IMR-90 (cell line): Measurements from ENCODE around the gene TNRC6C. TPM values are rescaled to one million over a fixed set of nuclear protein-coding genes. Genes with fewer than 3 reads are reported as not detected.

Experiments
- ATAC-seq: fragments of 200-7000 bp; cut with Tn5 transposase; 2 replicates; pipeline ENCODE4 v1.9.1; 2020; ENCODE audit warnings: low read depth, mild to moderate bottlenecking, moderate library complexity
- BruUV-seq: library from RNA; stranded (reverse); fragments of 400-500 nt; replicated peaks from 2 replicates; lab custom pipeline; 2021; lab: Mats Ljungman, UMichigan
- CTCF ChIA-PET: fragments of 300-600 bp; formaldehyde crosslinking; extraction: SDS; loops from one replicate; lab custom pipeline; 2021; ENCODE audit warnings: antibody characterized with exemption; lab: Yijun Ruan, JAX
- POLR2A ChIA-PET: fragments of 300-600 bp; sonication (Branson Sonifier 250); formaldehyde crosslinking; loops from one replicate; lab custom pipeline; 2022; ENCODE audit warnings: antibody characterized with exemption; ENCODE audit not compliant: unreplicated experiment; lab: Charles Lee
- DNase-seq: peaks from one replicate; pipeline ENCODE4 v3.0.0; 2013
- H2AFZ ChIP-seq: replicated peaks from 2 replicates; pipeline ENCODE3; 2013; ENCODE audit warnings: low read length, mild to moderate bottlenecking; ENCODE audit not compliant: poor library complexity
- H2AK5ac ChIP-seq: 2 replicates; pipeline ENCODE4 v1.6.1; 2013; ENCODE audit warnings: low read depth, low read length, inconsistent platforms
- H2AK9ac ChIP-seq: replicated peaks from 2 replicates; pipeline ENCODE3; 2013; ENCODE audit warnings: mild to moderate bottlenecking, low read depth, low read length, moderate library complexity; ENCODE audit not compliant: poor library complexity
- H2BK120ac ChIP-seq: 2 replicates; pipeline ENCODE4 v1.6.1; 2013; ENCODE audit warnings: low read depth, low read length, inconsistent platforms
- H2BK15ac ChIP-seq: 3 replicates; pipeline ENCODE4 v1.6.1; 2013; ENCODE audit warnings: low read depth, low read length, inconsistent platforms
- H2BK20ac ChIP-seq: 2 replicates; pipeline ENCODE4 v1.6.1; 2013; ENCODE audit warnings: low read depth, mild to moderate bottlenecking, inconsistent platforms, low read length, moderate library complexity
- H2BK5ac ChIP-seq: 2 replicates; pipeline ENCODE4 v1.6.1; 2013; ENCODE audit warnings: mild to moderate bottlenecking, low read depth, low read length, inconsistent platforms; ENCODE audit not compliant: poor library complexity, severe bottlenecking
- H3K14ac ChIP-seq: replicated peaks from 2 replicates; pipeline ENCODE4 v1.6.1; 2013; ENCODE audit warnings: low read depth, low read length, inconsistent platforms
- H3K18ac ChIP-seq: 2 replicates; pipeline ENCODE4 v1.6.1; 2013; ENCODE audit warnings: low read depth, low read length, control low read depth
- H3K23ac ChIP-seq: 2 replicates; pipeline ENCODE4 v1.6.1; 2013; ENCODE audit warnings: low read depth, low read length, inconsistent platforms
- H3K27ac ChIP-seq: 2 replicates; pipeline ENCODE4 v1.5.1; 2013; ENCODE audit warnings: mild to moderate bottlenecking, control low read depth, low read length; ENCODE audit not compliant: insufficient read depth
- H3K27me3 ChIP-seq: 2 replicates; pipeline ENCODE4 v1.6.1; 2013; ENCODE audit warnings: low read length; ENCODE audit not compliant: control insufficient read depth, insufficient read depth
- H3K36me3 ChIP-seq: 2 replicates; pipeline ENCODE4 v1.6.1; 2013; ENCODE audit warnings: low read length, mixed read lengths; ENCODE audit not compliant: control insufficient read depth, insufficient read depth
- H3K4ac ChIP-seq: 2 replicates; pipeline ENCODE4 v1.6.1; 2013; ENCODE audit warnings: low read depth, low read length, inconsistent platforms
- H3K4me1 ChIP-seq: 2 replicates; pipeline ENCODE4 v1.6.1; 2013; ENCODE audit warnings: low read length, mixed read lengths; ENCODE audit not compliant: control insufficient read depth, insufficient read depth
- H3K4me2 ChIP-seq: 2 replicates; pipeline ENCODE4 v1.6.1; 2013; ENCODE audit warnings: low read depth, mild to moderate bottlenecking, control low read depth, low read length, moderate library complexity
- H3K4me3 ChIP-seq: 2 replicates; pipeline ENCODE4 v1.5.1; 2013; ENCODE audit warnings: low read depth, mild to moderate bottlenecking, control low read depth, low read length, moderate library complexity; ENCODE audit not compliant: insufficient read depth
- H3K56ac ChIP-seq: 2 replicates; pipeline ENCODE4 v1.6.1; 2013; ENCODE audit warnings: low read length, inconsistent platforms; ENCODE audit not compliant: insufficient read depth; ENCODE audit errors: extremely low read depth
- H3K79me1 ChIP-seq, 2 experiments: 2 replicates each; pipeline ENCODE4 v1.6.1; 2013; ENCODE audit warnings: low read length in 2 of 2, inconsistent platforms in 1 of 2, low read depth in 1 of 2
- H3K9ac ChIP-seq: 2 replicates; pipeline ENCODE4 v1.6.1; 2013; ENCODE audit warnings: low read depth, low read length, control low read depth
- H3K9me1 ChIP-seq: 2 replicates; pipeline ENCODE4 v1.6.1; 2013; ENCODE audit warnings: low read length, inconsistent platforms; ENCODE audit not compliant: insufficient read depth
- H3K9me3 ChIP-seq: 2 replicates; pipeline ENCODE4 v1.6.1; 2013; ENCODE audit warnings: low read length; ENCODE audit not compliant: control insufficient read depth, insufficient read depth
- H4K20me1 ChIP-seq: 2 replicates; pipeline ENCODE4 v1.6.1; 2013; ENCODE audit warnings: low read length, inconsistent platforms; ENCODE audit not compliant: insufficient read depth
- H4K5ac ChIP-seq: 2 replicates; pipeline ENCODE4 v1.6.1; 2013; ENCODE audit warnings: mild to moderate bottlenecking, low read depth, low read length, control low read depth
- H4K8ac ChIP-seq, 2 experiments: 2 replicates each; pipeline ENCODE4 v1.6.1; 2013; ENCODE audit warnings: low read depth in 2 of 2, low read length in 2 of 2, control low read depth in 1 of 2, inconsistent platforms in 1 of 2
- H4K91ac ChIP-seq: 2 replicates; pipeline ENCODE4 v1.6.1; 2013; ENCODE audit warnings: low read depth, low read length, inconsistent platforms; ENCODE audit not compliant: insufficient read depth
- BHLHE40 ChIP-seq: fragments of 150-350 bp; IDR thresholded peaks from 2 replicates; pipeline ENCODE4 v1.6.1; 2016; ENCODE audit warnings: mild to moderate bottlenecking, low read depth, low read length
- CEBPB ChIP-seq: IDR thresholded peaks from 2 replicates; pipeline ENCODE4 v1.6.1; 2012; ENCODE audit warnings: low read depth, low read length, improper control_type of control experiment
- CHD1 ChIP-seq: IDR thresholded peaks from 2 replicates; pipeline ENCODE4 v1.6.1; 2012; ENCODE audit warnings: low read depth, low read length, improper control_type of control experiment
- FOS ChIP-seq: fragments of 150-350 bp; IDR thresholded peaks from 2 replicates; pipeline ENCODE4 v1.6.1; 2016; ENCODE audit warnings: low read depth, low read length
- MAFK ChIP-seq: IDR thresholded peaks from 2 replicates; pipeline ENCODE4 v1.6.1; 2012; ENCODE audit warnings: low read depth, low read length, improper control_type of control experiment
- MAZ ChIP-seq: IDR thresholded peaks from 2 replicates; pipeline ENCODE4 v1.6.1; 2012; ENCODE audit warnings: low read depth, mild to moderate bottlenecking, low read length, improper control_type of control experiment, moderate library complexity, borderline replicate concordance
- MXI1 ChIP-seq: IDR thresholded peaks from 2 replicates; pipeline ENCODE4 v1.6.1; 2012; ENCODE audit warnings: low read depth, mild to moderate bottlenecking, low read length, moderate library complexity, borderline replicate concordance
- NFE2L2 ChIP-seq: fragments of 150-350 bp; IDR thresholded peaks from 2 replicates; pipeline ENCODE4 v1.6.1; 2016; ENCODE audit warnings: low read depth, mild to moderate bottlenecking, low read length
- POLR2A ChIP-seq: IDR thresholded peaks from 2 replicates; pipeline ENCODE4 v1.6.1; 2012; ENCODE audit warnings: mild to moderate bottlenecking, low read depth, low read length
- RAD21 ChIP-seq: IDR thresholded peaks from 2 replicates; pipeline ENCODE4 v1.6.1; 2012; ENCODE audit warnings: low read length, improper control_type of control experiment
- RCOR1 ChIP-seq: IDR thresholded peaks from 2 replicates; pipeline ENCODE4 v1.6.1; 2012; ENCODE audit warnings: mild to moderate bottlenecking, low read length, improper control_type of control experiment; ENCODE audit not compliant: insufficient replicate concordance
- RFX5 ChIP-seq: IDR thresholded peaks from 2 replicates; pipeline ENCODE4 v1.8.0; 2012; ENCODE audit warnings: low read depth, mild to moderate bottlenecking, low read length, moderate library complexity
- SMC3 ChIP-seq: fragments of 150-350 bp; IDR thresholded peaks from 2 replicates; pipeline ENCODE4 v1.6.1; 2016; ENCODE audit warnings: low read depth, mild to moderate bottlenecking, antibody characterized with exemption, low read length, moderate library complexity
- WGBS, 2 experiments: methylation state at CpG; one replicate each; pipeline versions ENCODE4 v1.1.5 to v1.1.7; 2013; ENCODE audit warnings: missing lambda C conversion rate in 2 of 2; ENCODE audit not compliant: insufficient read length in 1 of 2; ENCODE audit errors: extremely low coverage in 2 of 2; 5-methylcytosine and 5-hydroxymethylcytosine counted together
- dilution Hi-C: fragments of 300-500 bp; cut with HindIII; formaldehyde crosslinking; loops from one replicate; pipeline ENCODE4 v1.14.3; 2018; ENCODE audit warnings: low sequenced_read_pairs; ENCODE audit not compliant: unreplicated experiment
- in situ Hi-C: fragments of 300-500 bp; cut with MboI; formaldehyde crosslinking; loops from 3 replicates; pipeline ENCODE4 v1.14.3; 2019; ENCODE audit warnings: low sequenced_read_pairs, inconsistent platforms, mixed read lengths
- intact Hi-C: fragments of 100-400 bp; cut with micrococcal nuclease; formaldehyde crosslinking; loops from 2 replicates; pipeline ENCODE4 v1.10.0; 2022
- polyA plus RNA-seq, 3 experiments: library from polyadenylated mRNA; depleted of rRNA; stranded (reverse); fragments of >200 nt; gene quantifications; 2 replicates each; pipeline ENCODE4 v1.2.3, GENCODE V29; 2012; ENCODE audit warnings: low replicate concordance in 1 of 3
- total RNA-seq: library from RNA; depleted of rRNA; stranded (reverse); fragments of >200 nt; gene quantifications from 2 replicates; pipeline ENCODE4 v1.2.3, GENCODE V29; 2012
- TF ChIP-seq, protein P1 (sequence below): fragments of 150-350 bp; IDR thresholded peaks from 2 replicates; pipeline ENCODE4 v1.6.1; 2017; ENCODE audit warnings: mild to moderate bottlenecking, antibody characterized with exemption, low read length, low read depth
- TF ChIP-seq, protein P2 (sequence below): conservative IDR thresholded peaks from 2 replicates; pipeline ENCODE4 v1.5.1; 2012; ENCODE audit warnings: mild to moderate bottlenecking, low read depth, low read length, improper control_type of control experiment
- TF ChIP-seq, protein P3 (sequence below): fragments of 150-350 bp; IDR thresholded peaks from 2 replicates; pipeline ENCODE4 v1.6.1; 2016; ENCODE audit warnings: low read depth, mild to moderate bottlenecking, low read length, moderate library complexity, borderline replicate concordance

Gene TNRC6C
- total and polyA plus RNA-seq, 2 of the 4 experiments (the other 2 are of a cell fraction), result 1.6 to 2.7 TPM

- intact Hi-C loops (no loop called here), dilution Hi-C loops (no loop called here), in situ Hi-C loops (no loop called here)
- no peak overlapping the region for H3K18ac ChIP-seq
- ChIA-PET POLR2A (no interaction called here), CTCF (no interaction called here)
- no peak overlapping the region for H3K9ac ChIP-seq
- no TSS peak for BruUV-seq
- no peak overlapping the region for H2BK15ac ChIP-seq
- no peaks in the 10 kb centered on the region for H3K79me1 ChIP-seq
- H3K4ac ChIP-seq, result no peak overlapping the region
- H3K14ac ChIP-seq, result no peak overlapping the region
- no peak overlapping the region for H4K91ac ChIP-seq
- DNase-seq, result no peak
- H4K5ac ChIP-seq, result no peak overlapping the region
- H3K27ac ChIP-seq, result no peak overlapping the region
- no peak overlapping the region for H2BK20ac ChIP-seq
- 100% methylated on average over 1 of the region's 28 CpGs; no CpG with 5 or more reads in 1 of the 2 experiments for WGBS, 2 experiments
- H2BK120ac ChIP-seq, result no peak overlapping the region
- no peak overlapping the region for H3K4me2 ChIP-seq
- no peak overlapping the region for H4K8ac ChIP-seq
- no peak overlapping the region for H3K4me3 ChIP-seq
- peaks cover 3% of the 10 kb centered on the region; the same call in 1 of the 2 replicates for H3K9me1 ChIP-seq
- H2AK5ac ChIP-seq, result no peak overlapping the region
- H3K27me3 ChIP-seq, result no peaks in the 10 kb centered on the region
- no peak overlapping the region for H3K23ac ChIP-seq
- H3K9me3 ChIP-seq, result no peaks in the 10 kb centered on the region
- peaks cover 26% of the 10 kb centered on the region for H3K36me3 ChIP-seq
- no peak overlapping the region for H3K56ac ChIP-seq
- no peak for ATAC-seq
- no peak overlapping the region for H2BK5ac ChIP-seq
- no peak overlapping the region for H2AK9ac ChIP-seq
- H4K20me1 ChIP-seq, result no peaks in the 10 kb centered on the region
- H3K4me1 ChIP-seq, result no peaks in the 10 kb centered on the region; the same call in 1 of the 2 replicates
- no peak overlapping the region for H2AFZ ChIP-seq
- TF ChIP-seq CHD1 (no peak), FOS (no peak), BHLHE40 (no peak), RFX5 (no peak), SMC3 (no peak), RCOR1 (no peak), MAZ (no peak), NFE2L2 (no peak), RAD21 (no peak), CEBPB (no peak), MAFK (no peak), MXI1 (no peak), POLR2A (no peak)
- TF ChIP-seq, protein P1, sequence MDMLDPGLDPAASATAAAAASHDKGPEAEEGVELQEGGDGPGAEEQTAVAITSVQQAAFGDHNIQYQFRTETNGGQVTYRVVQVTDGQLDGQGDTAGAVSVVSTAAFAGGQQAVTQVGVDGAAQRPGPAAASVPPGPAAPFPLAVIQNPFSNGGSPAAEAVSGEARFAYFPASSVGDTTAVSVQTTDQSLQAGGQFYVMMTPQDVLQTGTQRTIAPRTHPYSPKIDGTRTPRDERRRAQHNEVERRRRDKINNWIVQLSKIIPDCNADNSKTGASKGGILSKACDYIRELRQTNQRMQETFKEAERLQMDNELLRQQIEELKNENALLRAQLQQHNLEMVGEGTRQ, result no peak
- TF ChIP-seq, protein P2, sequence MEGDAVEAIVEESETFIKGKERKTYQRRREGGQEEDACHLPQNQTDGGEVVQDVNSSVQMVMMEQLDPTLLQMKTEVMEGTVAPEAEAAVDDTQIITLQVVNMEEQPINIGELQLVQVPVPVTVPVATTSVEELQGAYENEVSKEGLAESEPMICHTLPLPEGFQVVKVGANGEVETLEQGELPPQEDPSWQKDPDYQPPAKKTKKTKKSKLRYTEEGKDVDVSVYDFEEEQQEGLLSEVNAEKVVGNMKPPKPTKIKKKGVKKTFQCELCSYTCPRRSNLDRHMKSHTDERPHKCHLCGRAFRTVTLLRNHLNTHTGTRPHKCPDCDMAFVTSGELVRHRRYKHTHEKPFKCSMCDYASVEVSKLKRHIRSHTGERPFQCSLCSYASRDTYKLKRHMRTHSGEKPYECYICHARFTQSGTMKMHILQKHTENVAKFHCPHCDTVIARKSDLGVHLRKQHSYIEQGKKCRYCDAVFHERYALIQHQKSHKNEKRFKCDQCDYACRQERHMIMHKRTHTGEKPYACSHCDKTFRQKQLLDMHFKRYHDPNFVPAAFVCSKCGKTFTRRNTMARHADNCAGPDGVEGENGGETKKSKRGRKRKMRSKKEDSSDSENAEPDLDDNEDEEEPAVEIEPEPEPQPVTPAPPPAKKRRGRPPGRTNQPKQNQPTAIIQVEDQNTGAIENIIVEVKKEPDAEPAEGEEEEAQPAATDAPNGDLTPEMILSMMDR, result no peak
- TF ChIP-seq, protein P3, sequence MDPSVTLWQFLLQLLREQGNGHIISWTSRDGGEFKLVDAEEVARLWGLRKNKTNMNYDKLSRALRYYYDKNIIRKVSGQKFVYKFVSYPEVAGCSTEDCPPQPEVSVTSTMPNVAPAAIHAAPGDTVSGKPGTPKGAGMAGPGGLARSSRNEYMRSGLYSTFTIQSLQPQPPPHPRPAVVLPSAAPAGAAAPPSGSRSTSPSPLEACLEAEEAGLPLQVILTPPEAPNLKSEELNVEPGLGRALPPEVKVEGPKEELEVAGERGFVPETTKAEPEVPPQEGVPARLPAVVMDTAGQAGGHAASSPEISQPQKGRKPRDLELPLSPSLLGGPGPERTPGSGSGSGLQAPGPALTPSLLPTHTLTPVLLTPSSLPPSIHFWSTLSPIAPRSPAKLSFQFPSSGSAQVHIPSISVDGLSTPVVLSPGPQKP, result no peak
Measured at GRCh38 chr17:78104540-78104941, 146.0 kb downstream of the TNRC6C start.
